ENCODE measurements around the gene HIGD1A.

The HIGD1A gene

GRCh38 chr3:42733501-42734262 lies 70.6 kb downstream of the HIGD1A start:
- peak; percentile 72 to 95 for DNase-seq
